Measurements from ENCODE around the gene CEP112. TPM values are rescaled to one million over a fixed set of nuclear protein-coding genes. Genes with fewer than 3 reads are reported as not detected.

Gene CEP112
- total and polyA plus RNA-seq, 2 donors (not counting 3 experiments of a cell fraction or from before 2014, with no cell fraction given): 1.5 to 25.3 TPM

DNA sequence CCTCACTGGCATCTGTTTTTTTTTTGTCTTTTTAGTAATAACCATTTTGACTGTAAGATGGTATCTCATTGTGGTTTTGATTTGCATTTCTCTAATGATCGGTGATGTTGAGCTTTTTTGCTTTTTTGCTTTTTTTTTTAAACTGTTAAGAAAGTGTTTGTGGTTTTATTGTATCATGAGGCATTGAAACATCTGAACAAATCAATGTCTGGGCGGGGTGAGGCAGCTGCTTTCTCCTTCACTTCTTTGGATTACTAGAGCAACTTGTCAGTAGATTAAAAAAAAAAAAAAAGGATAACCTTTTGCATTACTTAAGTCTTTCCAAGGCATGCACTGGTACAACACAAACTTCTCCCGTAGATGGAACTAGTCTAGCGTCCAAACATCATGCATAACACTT lies 191.7 kb downstream of the CEP112 start:
- no peaks in the 10 kb centered on the region for H3K4me1 ChIP-seq (ENCODE audit: control insufficient read depth, extremely low read depth, insufficient read depth, low read length)
- FAIRE-seq: no peak
- no peak overlapping the region for H3K27ac ChIP-seq (ENCODE audit: insufficient read depth, low read depth, low read length)
- H3K9me3 ChIP-seq (replicated peaks; ENCODE audit: control insufficient read depth, insufficient read depth, low read length): no peaks in the 10 kb centered on the region
- H2AFZ ChIP-seq (ENCODE audit: low read depth, low read length): no peak overlapping the region
- no peak for DNase-seq (ENCODE audit: low read depth, low spot score)
- ChIA-PET CTCF (interaction anchor here (0.6 kb wide), 1 partner anchor 37 kb away, joined by 3 read pairs; no protein-coding TSS in a partner anchor), POLR2A (no interaction called here)
- dilution Hi-C loops (cut with MboI; ENCODE audit: extremely low pct_ligation_motif_present, low sequenced_read_pairs) (no loop called here), intact Hi-C loops (cut with micrococcal nuclease) (no loop called here)
- H3K9ac ChIP-seq (replicated peaks; ENCODE audit: extremely low read depth, insufficient read depth, low read length): no peak overlapping the region
- H4K20me1 ChIP-seq (replicated peaks; ENCODE audit: control insufficient read depth, extremely low read depth, insufficient read depth, low read length): no peaks in the 10 kb centered on the region
- H3K27me3 ChIP-seq (ENCODE audit: control insufficient read depth in 2 of 2, insufficient read depth in 2 of 2, low read length in 2 of 2): no peaks in the 10 kb centered on the region
- H3K4me2 ChIP-seq (ENCODE audit: insufficient read depth, low read length): no peak overlapping the region
- TF ChIP-seq EZH2 (IDR thresholded peaks at IDR 0.05; ENCODE audit: borderline replicate concordance, low read depth, low read length, severe bottlenecking): no peak
- TF ChIP-seq, protein P1, sequence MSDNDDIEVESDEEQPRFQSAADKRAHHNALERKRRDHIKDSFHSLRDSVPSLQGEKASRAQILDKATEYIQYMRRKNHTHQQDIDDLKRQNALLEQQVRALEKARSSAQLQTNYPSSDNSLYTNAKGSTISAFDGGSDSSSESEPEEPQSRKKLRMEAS (IDR thresholded peaks at IDR 0.05; ENCODE audit: insufficient read depth, insufficient read length): no peak
- TF ChIP-seq JUN (IDR thresholded peaks at IDR 0.05; ENCODE audit: borderline replicate concordance, insufficient read depth, insufficient read length, low read depth): no peak
- TF ChIP-seq POLR2AphosphoS5 (IDR thresholded peaks at IDR 0.05; ENCODE audit: insufficient read depth, low read depth, low read length): no peak
- TF ChIP-seq, protein P2, sequence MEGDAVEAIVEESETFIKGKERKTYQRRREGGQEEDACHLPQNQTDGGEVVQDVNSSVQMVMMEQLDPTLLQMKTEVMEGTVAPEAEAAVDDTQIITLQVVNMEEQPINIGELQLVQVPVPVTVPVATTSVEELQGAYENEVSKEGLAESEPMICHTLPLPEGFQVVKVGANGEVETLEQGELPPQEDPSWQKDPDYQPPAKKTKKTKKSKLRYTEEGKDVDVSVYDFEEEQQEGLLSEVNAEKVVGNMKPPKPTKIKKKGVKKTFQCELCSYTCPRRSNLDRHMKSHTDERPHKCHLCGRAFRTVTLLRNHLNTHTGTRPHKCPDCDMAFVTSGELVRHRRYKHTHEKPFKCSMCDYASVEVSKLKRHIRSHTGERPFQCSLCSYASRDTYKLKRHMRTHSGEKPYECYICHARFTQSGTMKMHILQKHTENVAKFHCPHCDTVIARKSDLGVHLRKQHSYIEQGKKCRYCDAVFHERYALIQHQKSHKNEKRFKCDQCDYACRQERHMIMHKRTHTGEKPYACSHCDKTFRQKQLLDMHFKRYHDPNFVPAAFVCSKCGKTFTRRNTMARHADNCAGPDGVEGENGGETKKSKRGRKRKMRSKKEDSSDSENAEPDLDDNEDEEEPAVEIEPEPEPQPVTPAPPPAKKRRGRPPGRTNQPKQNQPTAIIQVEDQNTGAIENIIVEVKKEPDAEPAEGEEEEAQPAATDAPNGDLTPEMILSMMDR (IDR thresholded peaks at IDR 0.05; ENCODE audit: extremely low read depth in 1 of 2, insufficient read depth in 1 of 2, low read depth in 1 of 2, low read length in 2 of 2): no peak
- TF ChIP-seq FOS (IDR thresholded peaks at IDR 0.05; ENCODE audit: borderline replicate concordance, insufficient read depth, low read length): no peak
- TF ChIP-seq POLR2A (IDR thresholded peaks at IDR 0.05; ENCODE audit: low read depth, low read length): no peak
- no peak for TF ChIP-seq MYC (IDR thresholded peaks at IDR 0.05; ENCODE audit: low read depth, low read length)
- no peak overlapping the region for H3K4me3 ChIP-seq (replicated peaks in 1 of 3; ENCODE audit: insufficient read depth in 1 of 3, low read depth in 1 of 3, low read length in 3 of 3)
- H3K79me2 ChIP-seq (ENCODE audit: control insufficient read depth, insufficient read depth, low read length): no peaks in the 10 kb centered on the region
- BruUV-seq (replicated peaks): no TSS peak
- no peaks in the 10 kb centered on the region for H3K9me1 ChIP-seq (replicated peaks; ENCODE audit: control insufficient read depth, extremely low read depth, insufficient read depth, low read length)
- no peaks in the 10 kb centered on the region for H3K36me3 ChIP-seq (ENCODE audit: control insufficient read depth in 2 of 2, extremely low read depth in 1 of 2, insufficient read depth in 2 of 2, low read length in 2 of 2)

Data from endothelial cell of umbilical vein (primary cell).